ENCODE measurements around the gene CBX5.

The CBX5 gene

GRCh38 chr12:54191126-54191525 lies 88.8 kb downstream of the CBX5 start:
- no peak for TF ChIP-seq CTCF (IDR thresholded peaks at IDR 0.05)

- TF ChIP-seq CTCF (IDR thresholded peaks at IDR 0.05): no peak
Measured at GRCh38 chr12:54189198-54189539, 90.8 kb downstream of the CBX5 start.

- TF ChIP-seq CTCF (IDR thresholded peaks at IDR 0.05): no peak
Measured at GRCh38 chr12:54187075-54187474, 92.8 kb downstream of the CBX5 start.

GRCh38 chr12:54185919-54186318 lies 94.0 kb downstream of the CBX5 start:
- TF ChIP-seq CTCF (IDR thresholded peaks at IDR 0.05): no peak

GRCh38 chr12:54184024-54184805 lies 95.7 kb downstream of the CBX5 start:
- no peak for TF ChIP-seq CTCF (IDR thresholded peaks at IDR 0.05)

- no peak for TF ChIP-seq CTCF (IDR thresholded peaks at IDR 0.05)
Measured at GRCh38 chr12:54182981-54183380, 96.9 kb downstream of the CBX5 start.

GRCh38 chr12:54182086-54182485 lies 97.8 kb downstream of the CBX5 start:
- no peak for TF ChIP-seq CTCF (IDR thresholded peaks at IDR 0.05)
